DOHH2 (cell line): ENCODE results near the gene RAB3GAP1.

ENCODE experiments used
- H3F3A ChIP-seq: fragments of 200-600 bp; sonication (generic), shearing (Covaris generic); 2 replicates; pipeline ENCODE4 v1.6.0; 2016; ENCODE audit warnings: antibody characterized with exemption, mild to moderate bottlenecking; ENCODE audit not compliant: control insufficient read depth, insufficient read depth
- H3K27ac ChIP-seq: fragments of 200-600 bp; sonication (generic); 2 replicates; pipeline ENCODE4 v1.5.1; 2014; ENCODE audit warnings: low read depth, mild to moderate bottlenecking, low read length, moderate library complexity
- H3K27me3 ChIP-seq: fragments of 200-600 bp; sonication (generic); 2 replicates; pipeline ENCODE4 v1.6.1; 2014; ENCODE audit warnings: mild to moderate bottlenecking, low read length, mixed read lengths; ENCODE audit not compliant: control insufficient read depth
- H3K36me3 ChIP-seq: fragments of 200-600 bp; sonication (generic); 2 replicates; pipeline ENCODE4 v1.6.1; 2014; ENCODE audit warnings: mild to moderate bottlenecking, low read length, moderate library complexity, mixed read lengths; ENCODE audit not compliant: control insufficient read depth
- H3K4me1 ChIP-seq: fragments of 200-600 bp; sonication (generic); 2 replicates; pipeline ENCODE4 v1.6.1; 2014; ENCODE audit warnings: mild to moderate bottlenecking, low read length, mixed read lengths; ENCODE audit not compliant: control insufficient read depth
- H3K4me2 ChIP-seq: fragments of 200-600 bp; sonication (generic); 2 replicates; pipeline ENCODE4 v1.6.0; 2014; ENCODE audit warnings: mild to moderate bottlenecking, low read length, moderate library complexity
- H3K4me3 ChIP-seq: fragments of 200-600 bp; sonication (generic); 2 replicates; pipeline ENCODE4 v1.5.1; 2014; ENCODE audit warnings: mild to moderate bottlenecking, low read length, mixed read lengths
- H3K79me2 ChIP-seq: fragments of 200-600 bp; sonication (generic); 2 replicates; pipeline ENCODE4 v1.6.1; 2014; ENCODE audit warnings: mild to moderate bottlenecking, low read length, mixed read lengths; ENCODE audit not compliant: control insufficient read depth
- H3K9me2 ChIP-seq: fragments of 200-600 bp; sonication (generic); replicated peaks from 2 replicates; pipeline ENCODE4 v1.6.1; 2014; ENCODE audit warnings: mild to moderate bottlenecking, low read length, mixed read lengths; ENCODE audit not compliant: control insufficient read depth
- H3K9me3 ChIP-seq: fragments of 200-600 bp; sonication (generic); 2 replicates; pipeline ENCODE4 v1.6.1; 2014; ENCODE audit warnings: antibody characterized with exemption, low read length, mixed read lengths; ENCODE audit not compliant: control insufficient read depth, insufficient read depth
- H4K20me1 ChIP-seq: fragments of 200-600 bp; sonication (generic); 2 replicates; pipeline ENCODE4 v1.6.0; 2014; ENCODE audit warnings: low read depth, mild to moderate bottlenecking, antibody characterized with exemption, low read length, moderate library complexity; ENCODE audit not compliant: control insufficient read depth, insufficient read depth
- EZH2phosphoT487 ChIP-seq: fragments of 200-600 bp; sonication (generic); IDR thresholded peaks from 2 replicates; pipeline ENCODE4 v1.6.1; 2017; ENCODE audit warnings: borderline replicate concordance, mild to moderate bottlenecking, antibody characterized with exemption, low read length, moderate library complexity, mixed read lengths
- TF ChIP-seq, protein P1 (sequence below): fragments of 200-600 bp; sonication (generic); IDR thresholded peaks from one replicate; pipeline ENCODE4 v1.5.1; 2014; ENCODE audit warnings: antibody characterized with exemption, mild to moderate bottlenecking, low read depth, low read length; ENCODE audit not compliant: poor library complexity, severe bottlenecking

RAB3GAP1 gene

DNA sequence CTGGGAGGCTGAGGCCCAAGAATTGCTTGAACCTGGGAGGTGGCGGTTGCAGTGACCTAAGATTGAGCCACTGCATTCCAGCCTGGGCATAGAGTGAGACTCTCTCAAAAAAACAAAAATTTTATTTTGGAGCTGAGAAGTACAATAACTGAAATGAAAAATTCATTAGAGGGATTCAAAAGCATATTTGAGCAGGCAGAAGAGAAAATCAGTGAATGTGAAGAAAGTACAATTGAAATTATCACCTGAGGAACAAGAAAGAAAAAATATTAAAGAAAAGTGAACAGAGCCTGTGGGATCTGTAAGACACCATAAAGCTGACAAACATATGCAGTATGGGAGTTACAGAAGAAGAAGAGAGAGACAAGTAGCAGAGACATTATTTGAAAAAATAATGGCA is 137.1 kb downstream of the RAB3GAP1 start:
- no peak for TF ChIP-seq EZH2phosphoT487
- TF ChIP-seq, protein P1, sequence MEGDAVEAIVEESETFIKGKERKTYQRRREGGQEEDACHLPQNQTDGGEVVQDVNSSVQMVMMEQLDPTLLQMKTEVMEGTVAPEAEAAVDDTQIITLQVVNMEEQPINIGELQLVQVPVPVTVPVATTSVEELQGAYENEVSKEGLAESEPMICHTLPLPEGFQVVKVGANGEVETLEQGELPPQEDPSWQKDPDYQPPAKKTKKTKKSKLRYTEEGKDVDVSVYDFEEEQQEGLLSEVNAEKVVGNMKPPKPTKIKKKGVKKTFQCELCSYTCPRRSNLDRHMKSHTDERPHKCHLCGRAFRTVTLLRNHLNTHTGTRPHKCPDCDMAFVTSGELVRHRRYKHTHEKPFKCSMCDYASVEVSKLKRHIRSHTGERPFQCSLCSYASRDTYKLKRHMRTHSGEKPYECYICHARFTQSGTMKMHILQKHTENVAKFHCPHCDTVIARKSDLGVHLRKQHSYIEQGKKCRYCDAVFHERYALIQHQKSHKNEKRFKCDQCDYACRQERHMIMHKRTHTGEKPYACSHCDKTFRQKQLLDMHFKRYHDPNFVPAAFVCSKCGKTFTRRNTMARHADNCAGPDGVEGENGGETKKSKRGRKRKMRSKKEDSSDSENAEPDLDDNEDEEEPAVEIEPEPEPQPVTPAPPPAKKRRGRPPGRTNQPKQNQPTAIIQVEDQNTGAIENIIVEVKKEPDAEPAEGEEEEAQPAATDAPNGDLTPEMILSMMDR: no peak
- Histone ChIP-seq H3F3A (no peaks in the 10 kb centered on the region), H4K20me1 (no peaks in the 10 kb centered on the region), H3K4me3 (no peak overlapping the region), H3K27me3 (no peaks in the 10 kb centered on the region), H3K9me2 (no peaks in the 10 kb centered on the region), H3K27ac (no peak overlapping the region), H3K9me3 (no peaks in the 10 kb centered on the region), H3K4me1 (no peaks in the 10 kb centered on the region), H3K36me3 (no peaks in the 10 kb centered on the region), H3K79me2 (no peaks in the 10 kb centered on the region), H3K4me2 (no peak overlapping the region)

- Histone ChIP-seq H3K4me1 (no peaks in the 10 kb centered on the region), H4K20me1 (no peaks in the 10 kb centered on the region), H3F3A (no peaks in the 10 kb centered on the region), H3K79me2 (no peaks in the 10 kb centered on the region), H3K4me3 (no peak overlapping the region), H3K4me2 (no peak overlapping the region), H3K27me3 (no peaks in the 10 kb centered on the region), H3K27ac (no peak overlapping the region), H3K36me3 (no peaks in the 10 kb centered on the region), H3K9me3 (no peaks in the 10 kb centered on the region), H3K9me2 (no peaks in the 10 kb centered on the region)
- no peak for TF ChIP-seq EZH2phosphoT487
- TF ChIP-seq, protein P1: no peak
Measured at GRCh38 chr2:135190799-135191198, 138.7 kb downstream of the RAB3GAP1 start.

DNA sequence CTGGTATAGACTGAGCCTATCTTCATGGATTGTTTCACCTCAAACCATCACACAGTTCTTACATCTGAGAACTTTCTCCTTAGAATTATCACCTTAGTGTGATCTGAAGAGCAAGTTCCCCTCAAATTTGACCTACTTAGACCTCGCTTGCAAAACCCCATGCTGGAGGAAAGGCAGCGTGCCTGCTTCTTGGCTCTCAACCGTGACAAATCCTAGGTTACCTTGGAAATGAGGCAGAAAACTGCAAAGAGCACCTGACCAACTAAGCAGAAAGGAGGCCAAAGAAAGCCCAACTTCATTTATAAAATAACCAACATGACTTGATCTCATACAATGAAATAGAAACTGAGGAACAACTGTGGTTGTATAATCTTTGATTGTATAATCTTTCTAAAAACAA is 146.4 kb downstream of the RAB3GAP1 start:
- no peaks in the 10 kb centered on the region for H3K36me3 ChIP-seq
- TF ChIP-seq, protein P1: no peak
- TF ChIP-seq EZH2phosphoT487: no peak
- no peaks in the 10 kb centered on the region for H3K27me3 ChIP-seq
- no peaks in the 10 kb centered on the region for H4K20me1 ChIP-seq
- H3K79me2 ChIP-seq: no peaks in the 10 kb centered on the region
- no peaks in the 10 kb centered on the region for H3K9me2 ChIP-seq
- H3K4me1 ChIP-seq: no peaks in the 10 kb centered on the region
- H3F3A ChIP-seq: no peaks in the 10 kb centered on the region
- no peak overlapping the region for H3K4me3 ChIP-seq
- H3K4me2 ChIP-seq: no peak overlapping the region
- H3K27ac ChIP-seq: no peak overlapping the region
- no peaks in the 10 kb centered on the region for H3K9me3 ChIP-seq

- Histone ChIP-seq H3K9me3 (no peaks in the 10 kb centered on the region), H3K27me3 (no peaks in the 10 kb centered on the region), H3K4me3 (no peak overlapping the region), H3K4me1 (peaks cover 7% of the 10 kb centered on the region), H3F3A (no peaks in the 10 kb centered on the region), H3K9me2 (no peaks in the 10 kb centered on the region), H4K20me1 (no peaks in the 10 kb centered on the region), H3K4me2 (no peak overlapping the region), H3K27ac (no peak overlapping the region), H3K79me2 (no peaks in the 10 kb centered on the region), H3K36me3 (no peaks in the 10 kb centered on the region)
- TF ChIP-seq EZH2phosphoT487: no peak
- TF ChIP-seq, protein P1: no peak
Measured at GRCh38 chr2:135202751-135203150, 150.7 kb downstream of the RAB3GAP1 start.
